ENCODE results near the gene GID8.

GID8 gene

DNA sequence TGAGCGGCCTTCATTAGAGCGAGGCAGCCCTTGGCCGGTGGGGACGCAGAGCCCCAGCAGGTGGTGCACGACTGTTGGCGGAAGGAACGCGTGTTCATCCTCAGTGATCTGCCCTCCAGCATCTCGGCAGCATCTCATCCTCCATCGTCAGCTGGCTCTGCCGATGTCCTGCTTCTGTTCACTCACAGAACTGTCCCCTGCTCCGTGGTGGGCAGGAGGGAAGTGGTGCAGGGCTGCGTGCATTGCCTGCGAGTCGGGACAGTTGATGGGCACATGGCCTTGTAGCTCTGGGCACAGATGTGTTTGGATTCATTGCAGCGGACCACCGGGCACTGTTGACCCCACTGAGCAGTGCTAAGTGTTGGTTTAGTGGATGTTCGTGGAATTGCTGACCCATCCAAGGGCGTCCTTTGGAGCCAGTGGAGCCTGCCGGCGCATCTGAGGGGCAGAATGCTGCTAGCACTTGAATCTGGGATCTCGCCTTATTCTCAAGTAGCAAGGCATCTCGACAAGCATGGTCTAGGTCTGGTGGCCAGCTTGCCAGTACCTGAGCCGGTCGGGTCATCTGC, 7.9 kb downstream of the GID8 start:
- no peak for DNase-seq

DNA sequence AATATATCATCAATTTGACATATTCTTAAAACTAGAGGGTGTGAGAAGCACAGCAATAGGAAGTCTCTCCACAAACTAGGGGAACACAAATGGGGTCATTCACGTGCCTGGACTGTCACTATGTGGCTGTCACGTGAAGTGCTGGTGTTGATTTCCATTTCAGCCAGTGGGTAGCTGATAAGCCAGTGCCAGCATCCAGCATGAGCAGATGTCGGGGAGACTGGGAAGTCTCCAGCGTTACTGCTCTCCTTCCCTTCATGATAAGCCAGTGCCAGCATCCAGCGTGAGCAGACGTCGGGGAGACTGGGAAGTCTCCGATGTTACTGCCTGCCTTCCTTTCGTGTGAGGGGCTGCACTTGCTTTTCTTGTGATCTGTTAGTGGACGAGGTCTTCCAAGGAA, 9.0 kb downstream of the GID8 start:
- no peak for DNase-seq

DNA sequence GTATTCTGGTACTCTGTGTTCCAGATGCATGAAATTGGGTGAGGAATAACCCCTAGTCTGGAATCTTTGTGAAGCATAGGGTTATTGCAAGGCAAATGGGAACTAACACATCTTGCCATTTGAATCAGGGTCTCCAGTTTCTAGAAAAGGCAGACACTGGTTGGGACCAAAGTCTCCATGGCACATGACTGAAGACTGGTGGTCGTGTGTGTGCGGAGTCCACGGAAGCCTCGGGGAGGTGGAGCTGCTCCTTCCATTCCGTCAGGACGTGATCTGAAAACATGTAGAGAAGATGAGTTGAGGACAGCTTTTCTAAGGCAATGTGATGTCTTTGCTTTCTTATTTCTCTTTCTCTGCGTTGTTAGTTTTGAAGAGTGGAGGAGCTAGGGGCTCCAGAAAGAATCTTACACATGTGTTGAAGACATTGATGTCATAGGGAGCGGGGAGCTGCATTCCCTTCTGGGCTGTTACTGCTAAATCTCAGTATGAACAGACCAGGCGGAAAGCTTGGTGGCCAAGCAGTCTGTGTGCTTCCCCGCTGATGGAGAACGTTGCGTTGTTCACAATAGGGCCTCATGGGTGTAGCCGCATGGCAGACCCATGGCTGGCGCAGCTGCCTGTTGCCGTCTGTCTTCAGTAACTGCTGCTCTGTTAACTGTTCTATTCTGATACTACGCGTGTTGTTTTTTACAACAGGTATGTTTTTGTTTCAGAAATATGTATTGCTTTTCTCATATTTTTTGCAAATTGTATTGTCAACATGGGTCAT, 9.8 kb downstream of the GID8 start:
- no peak for DNase-seq

DNA sequence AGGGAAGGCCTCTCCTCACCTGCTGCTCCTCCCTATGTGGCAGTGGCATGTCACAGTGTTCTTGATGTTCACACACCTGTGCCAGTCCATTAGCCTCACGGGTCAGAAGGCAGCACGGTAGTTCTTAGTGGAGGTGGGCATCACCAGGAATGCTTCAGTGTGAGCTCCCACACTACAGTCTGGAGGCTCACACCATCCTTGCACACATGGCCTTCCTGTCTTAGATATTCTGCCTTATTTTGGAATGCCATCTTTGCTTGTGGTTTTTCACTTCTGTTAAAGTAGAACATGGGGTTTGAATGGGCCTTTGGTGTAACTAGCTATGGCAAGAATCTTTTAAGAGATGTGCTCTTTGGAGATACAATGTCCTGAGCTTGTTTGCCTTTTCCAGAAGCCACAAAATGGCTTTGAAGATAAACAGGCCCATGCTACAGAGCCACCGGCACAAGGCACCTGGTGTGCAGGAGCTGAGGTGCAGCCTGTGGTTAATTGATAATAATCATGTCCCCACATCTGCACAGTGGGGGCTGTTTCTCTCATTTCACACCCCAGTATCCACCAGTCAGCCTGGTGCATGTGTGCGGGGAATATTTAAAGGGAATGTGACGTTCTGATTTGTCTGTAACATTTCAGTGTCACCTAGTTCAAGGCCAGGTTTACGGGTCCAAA, 11.3 kb downstream of the GID8 start:
- no peak for DNase-seq

DNA sequence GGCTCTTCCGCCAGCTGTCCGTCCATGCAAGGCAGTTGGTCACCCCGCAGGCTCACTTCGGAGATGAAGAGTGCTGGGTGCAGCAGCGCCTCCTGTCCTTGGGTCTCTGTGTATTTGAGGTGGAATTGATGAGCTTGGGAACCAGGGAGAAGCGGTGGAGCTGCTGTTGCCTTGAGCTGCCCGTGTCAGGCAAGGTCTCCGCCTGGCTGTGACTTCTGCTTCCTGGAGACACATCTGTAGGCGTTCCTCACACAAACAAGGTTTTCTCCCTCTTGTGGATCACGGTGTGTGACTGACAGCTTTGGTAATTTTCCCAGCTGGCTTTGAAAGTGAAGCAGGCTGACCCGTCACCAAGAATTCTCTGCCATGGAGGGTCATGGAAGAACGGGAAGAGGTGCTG, 12.0 kb downstream of the GID8 start:
- DNase-seq = no peak

DNA sequence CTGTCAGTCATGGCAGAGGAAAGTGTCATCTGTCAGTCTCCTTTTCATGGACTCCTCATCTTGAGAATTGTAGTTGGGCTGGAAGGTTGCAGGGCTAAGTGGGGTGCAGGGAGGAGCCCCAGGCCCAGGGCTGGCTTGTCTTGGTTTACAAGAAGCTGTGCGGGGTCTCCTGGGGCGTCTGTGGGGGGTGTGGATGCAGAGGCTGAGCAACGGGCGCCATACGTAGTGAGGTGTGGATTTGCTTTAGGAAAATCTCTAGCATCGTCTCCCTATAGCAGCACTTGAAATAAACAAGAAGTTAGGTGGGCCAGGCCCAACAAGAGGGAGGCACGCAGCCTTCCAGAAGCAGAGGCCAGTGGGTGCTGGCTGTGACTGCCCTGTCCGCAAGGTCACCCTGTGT, 12.8 kb downstream of the GID8 start:
- no peak for DNase-seq

DNA sequence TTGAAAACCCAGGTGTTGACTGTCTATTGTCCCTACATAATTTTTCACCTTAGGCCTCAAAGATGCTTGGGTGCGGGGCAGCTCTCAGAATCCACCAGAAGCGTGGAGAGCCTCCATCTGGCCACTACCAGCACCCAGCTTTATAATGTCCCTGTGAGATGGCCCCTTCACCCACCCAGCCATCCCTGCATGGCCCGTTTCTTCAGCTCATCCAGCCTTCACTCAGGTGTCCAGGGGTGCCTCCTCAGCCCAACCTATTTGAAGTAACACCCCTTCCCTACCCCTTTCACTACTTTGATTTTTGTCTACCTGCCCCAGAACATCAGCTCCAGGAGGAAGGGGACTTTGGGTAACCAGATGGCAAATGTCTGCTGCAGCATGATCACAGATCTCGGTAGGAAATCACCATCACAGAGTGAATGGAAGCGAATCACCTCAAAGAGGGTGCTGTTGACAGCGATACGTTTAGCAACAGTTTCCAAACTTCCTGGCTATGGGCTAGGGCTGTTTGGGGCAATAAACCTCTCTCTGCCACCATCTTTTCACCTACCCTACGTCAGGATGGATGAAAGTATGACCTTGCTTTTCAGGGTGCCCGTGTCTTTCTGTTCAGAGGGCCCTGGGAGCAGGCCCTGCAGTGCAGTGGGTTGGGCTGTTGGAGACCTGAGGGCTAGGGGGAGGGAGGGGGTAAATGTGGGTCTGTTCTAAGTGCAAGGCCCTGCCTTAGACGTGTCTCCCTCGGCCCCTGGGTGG, 13.4 kb downstream of the GID8 start:
- no peak for DNase-seq

DNA sequence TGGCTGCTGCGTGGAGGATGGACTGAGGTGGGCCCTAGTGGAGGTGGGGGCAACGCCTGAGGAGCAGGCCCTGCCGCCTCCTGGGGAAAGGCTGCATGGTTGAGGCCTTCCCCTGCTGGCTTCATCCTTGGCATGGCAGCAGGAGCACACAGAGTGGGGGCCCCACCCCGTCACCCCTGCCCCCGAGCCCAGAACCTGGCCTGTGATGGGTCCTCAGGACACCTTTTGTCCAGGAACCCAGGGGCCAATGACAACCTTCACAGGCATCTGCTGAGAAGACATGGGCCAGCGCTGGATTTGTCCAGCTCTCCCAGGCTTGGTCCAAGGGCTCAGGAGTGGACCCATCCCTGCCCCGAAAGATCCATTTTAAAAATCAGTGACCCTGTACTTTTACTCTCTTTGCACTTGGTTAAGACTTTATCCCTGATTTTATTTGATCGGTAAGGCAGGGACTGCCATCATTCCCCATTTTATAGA, 14.0 kb downstream of the GID8 start:
- no peak for DNase-seq

DNA sequence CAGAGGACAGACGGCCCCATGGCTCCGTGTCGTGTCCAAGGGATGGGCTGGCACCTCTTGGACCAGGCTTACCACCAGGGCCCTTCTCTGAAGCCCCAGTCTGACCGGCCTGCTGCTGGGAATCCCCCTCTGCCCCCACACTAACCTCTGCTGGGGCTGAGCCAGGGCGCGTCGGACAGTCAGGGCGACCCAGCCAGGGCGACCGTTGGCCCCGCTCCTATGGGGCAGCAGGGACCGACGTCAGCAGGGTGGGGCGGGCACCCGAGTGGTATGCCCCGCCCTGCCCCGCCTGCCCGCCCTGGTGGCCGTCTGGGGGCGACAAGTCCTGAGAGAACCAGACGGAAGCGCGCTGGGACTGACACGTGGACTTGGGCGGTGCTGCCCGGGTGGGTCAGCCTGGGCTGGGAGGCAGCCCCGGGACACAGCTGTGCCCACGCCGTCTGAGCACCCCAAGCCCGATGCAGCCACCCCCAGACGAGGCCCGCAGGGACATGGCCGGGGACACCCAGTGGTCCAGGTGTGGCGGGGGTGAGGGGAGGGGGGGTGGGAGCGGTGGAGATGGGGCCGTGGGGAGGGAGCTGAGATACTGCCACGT, 14.5 kb downstream of the GID8 start, which contains the start of gene SLC17A9:
TSS of gene SLC17A9 (plus strand) at position 337 of the 595 bp plus-strand sequence. CDS start at position 459, 122 bp downstream.
- DNase-seq = no peak

DNA sequence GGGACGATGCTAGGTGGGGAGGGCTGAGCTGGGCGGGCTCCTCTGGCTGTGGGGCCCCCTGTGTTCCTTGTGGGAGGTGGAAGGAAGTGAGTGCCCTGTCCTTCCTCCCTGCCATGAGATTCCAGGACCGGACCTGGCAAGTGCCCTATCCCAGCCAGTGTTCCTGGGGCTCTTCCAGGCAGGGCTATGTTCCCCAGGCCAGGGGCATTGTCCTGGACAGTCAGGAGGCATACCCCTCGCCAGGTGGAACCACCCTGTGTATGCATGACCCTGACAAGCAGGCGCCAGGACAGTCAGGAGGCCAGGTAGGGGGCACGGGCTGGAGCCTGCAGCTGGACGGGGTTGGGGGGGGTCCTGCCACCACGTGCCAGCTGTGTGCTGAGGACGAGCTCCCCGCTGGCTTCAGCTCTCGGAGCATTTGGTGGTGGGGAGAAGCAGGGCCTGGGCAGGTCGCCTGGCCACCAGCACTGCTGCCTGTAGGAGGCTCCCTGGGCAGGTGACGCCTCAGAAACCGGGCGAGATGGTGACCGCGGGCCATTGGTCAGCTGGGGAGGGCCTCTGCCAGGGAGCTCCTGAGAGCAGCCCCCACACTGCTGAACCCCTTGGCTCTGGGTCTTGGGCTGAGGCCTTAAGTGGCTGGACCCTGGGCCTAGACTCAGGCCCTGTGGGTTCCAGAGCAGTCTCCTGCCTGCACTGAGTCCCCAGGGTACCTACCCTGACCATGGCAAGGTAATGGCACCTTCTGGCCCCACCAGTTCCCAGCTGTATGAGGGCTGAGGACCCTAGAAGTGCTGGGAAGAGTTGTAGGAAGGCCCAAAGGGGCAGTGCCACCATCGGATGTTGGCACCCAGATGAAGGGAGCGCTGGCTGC, 15.3 kb downstream of the GID8 start:
- no peak for DNase-seq

DNA sequence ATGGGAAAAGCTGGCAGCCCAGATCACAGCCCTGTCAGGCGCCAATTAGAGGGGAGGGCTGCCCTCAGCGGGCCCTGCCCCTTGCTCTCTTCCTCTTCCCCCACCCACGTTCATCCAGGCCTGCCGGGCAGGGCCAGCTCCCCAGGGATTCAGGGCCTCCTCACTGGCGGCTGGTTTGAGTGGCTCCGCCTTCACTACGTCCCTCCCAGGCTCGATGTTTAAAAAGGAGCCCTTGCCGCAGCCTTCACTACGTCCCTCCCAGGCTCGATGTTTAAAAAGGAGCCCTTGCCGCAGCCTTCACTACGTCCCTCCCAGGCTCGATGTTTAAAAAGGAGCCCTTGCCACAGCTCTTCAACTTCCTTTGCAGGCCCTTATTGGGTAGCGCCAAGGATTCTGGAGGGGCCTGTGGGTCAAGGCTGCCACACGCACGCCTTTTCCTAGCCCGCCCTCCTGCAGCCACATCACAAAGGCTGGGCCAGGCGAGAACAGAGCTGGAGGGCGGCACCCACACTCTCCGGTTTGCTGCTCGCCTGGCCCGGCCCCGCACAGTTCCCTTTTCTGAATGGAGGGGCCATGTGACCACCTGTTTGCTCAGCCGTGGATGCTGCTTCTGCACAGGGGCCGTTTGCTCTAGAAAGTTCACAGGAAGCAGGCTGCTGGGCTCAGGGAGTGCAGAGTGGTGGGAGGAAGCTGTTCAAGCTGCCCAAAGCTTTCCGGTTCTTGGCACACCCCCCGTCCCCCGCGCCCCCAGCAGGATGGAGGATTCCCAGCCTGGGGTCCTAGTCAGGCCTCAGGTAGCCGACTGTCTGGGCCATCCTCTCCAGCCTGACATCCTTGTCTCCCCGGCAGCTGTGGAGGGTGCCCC, 16.1 kb downstream of the GID8 start:
- peak; percentile 76 for DNase-seq

DNA sequence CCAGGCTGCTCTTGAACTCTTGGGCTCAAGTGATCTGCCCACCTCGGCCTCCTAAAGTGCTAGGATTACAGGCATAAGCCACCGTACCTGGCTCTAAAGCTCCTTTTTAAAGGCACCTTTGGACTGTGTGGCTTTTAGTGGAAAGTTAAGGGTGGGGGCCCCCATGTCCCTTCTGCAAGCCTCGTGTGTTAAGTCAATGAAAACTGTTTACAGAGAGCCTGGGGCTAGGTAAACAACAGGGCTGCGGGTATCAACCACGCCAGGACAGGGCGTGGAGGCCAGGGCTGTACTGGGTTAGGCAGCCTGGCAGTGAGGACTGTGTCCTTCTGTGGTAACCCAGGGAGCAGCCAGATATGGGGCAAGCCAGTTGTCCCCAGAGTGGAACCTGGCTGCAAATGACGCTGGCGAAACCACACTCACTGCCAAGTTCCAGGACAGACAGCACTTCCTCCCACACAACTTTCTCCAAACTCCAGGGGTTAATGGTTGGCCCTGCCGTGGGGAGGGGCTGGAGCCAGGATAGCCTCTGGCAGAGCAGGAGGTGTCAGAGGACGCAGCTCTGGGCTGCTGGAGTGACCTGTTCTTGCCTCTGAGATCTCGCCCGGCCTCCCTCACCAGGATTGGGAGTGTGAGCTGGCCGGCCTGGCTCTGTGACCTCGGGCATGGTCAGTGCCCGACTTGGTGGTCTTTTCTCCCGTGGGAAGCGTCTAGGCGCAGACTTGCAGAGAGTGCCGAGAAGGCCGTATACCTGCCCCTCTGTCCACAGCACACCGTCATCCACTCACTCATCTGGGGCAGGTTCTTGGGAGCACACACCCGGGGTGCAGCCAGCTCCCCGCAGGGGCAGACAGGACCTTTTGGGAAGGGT, 17.8 kb downstream of the GID8 start:
- no peak for DNase-seq

DNA sequence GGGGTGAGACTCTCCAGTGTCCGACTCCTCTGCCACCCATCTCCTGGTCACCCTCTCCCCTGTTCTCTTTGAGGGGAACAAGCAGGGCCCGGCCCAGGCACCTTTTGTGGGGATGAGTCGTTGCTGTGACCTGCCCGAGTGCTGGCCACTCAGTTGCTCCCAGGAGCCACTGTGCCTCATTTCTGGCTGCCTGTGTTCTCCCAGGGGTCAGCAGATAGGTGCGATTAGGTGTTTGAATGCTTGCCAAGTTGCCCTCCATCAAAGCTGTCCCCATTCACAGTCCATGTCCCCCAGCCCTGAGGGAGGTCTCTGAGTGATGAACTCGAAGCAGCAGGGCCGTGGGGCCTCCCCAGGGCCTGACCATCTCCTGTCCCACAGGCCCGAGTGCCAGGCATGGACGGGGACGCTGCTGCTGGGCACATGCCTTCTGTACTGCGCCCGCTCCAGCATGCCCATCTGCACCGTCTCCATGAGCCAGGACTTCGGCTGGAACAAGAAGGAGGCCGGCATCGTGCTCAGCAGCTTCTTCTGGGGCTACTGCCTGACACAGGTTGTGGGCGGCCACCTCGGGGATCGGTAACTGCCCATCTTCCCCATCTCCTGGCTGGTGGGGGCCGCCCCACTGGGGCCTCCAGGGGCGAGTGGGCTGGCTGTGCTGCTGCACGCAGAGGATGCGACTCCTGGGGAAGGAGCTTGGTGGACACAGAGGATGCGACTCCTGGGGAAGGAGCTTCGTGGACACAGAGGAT, 18.6 kb downstream of the GID8 start:
- DNase-seq = no peak

DNA sequence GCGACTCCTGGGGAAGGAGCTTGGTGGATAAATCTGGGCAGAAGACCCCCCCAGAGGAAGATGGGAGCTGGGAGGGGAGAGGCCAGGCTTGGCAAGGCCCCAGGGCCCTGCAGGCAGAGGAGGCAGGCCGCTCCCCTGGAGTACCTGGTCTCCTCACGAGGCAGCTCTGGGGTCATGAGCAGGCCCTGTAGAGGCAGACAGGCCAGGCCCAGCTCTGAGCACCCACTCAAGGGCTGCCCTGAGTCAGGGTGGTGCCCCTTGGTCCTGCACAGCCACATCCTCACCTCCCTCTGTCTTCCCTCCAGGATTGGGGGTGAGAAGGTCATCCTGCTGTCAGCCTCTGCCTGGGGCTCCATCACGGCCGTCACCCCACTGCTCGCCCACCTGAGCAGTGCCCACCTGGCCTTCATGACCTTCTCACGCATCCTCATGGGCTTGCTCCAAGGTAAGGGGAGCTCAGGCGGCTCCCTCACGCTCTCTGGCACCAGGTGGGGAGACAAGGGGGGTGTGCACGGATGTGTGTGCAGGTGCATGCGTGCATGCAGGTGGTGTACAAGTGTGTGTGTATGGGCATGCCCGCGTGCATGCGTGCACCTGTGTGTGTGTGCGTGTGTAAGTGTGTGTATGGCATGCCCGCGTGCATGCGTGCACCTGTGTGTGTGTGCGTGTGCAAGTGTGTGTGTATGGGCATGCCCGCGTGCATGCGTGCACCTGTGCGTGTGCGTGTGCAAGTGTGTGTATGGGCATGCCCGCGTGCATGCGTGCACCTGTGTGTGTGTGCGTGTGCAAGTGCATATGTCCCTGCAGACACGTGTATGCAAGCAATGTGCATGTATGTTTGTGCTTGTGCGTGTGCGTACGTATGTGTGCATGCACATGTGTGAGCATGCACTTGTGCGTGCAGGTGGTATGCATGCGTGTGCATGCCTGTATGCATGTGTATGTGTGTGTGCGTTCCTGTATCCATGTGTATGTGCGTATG, 19.5 kb downstream of the GID8 start:
- DNase-seq = no peak

DNA sequence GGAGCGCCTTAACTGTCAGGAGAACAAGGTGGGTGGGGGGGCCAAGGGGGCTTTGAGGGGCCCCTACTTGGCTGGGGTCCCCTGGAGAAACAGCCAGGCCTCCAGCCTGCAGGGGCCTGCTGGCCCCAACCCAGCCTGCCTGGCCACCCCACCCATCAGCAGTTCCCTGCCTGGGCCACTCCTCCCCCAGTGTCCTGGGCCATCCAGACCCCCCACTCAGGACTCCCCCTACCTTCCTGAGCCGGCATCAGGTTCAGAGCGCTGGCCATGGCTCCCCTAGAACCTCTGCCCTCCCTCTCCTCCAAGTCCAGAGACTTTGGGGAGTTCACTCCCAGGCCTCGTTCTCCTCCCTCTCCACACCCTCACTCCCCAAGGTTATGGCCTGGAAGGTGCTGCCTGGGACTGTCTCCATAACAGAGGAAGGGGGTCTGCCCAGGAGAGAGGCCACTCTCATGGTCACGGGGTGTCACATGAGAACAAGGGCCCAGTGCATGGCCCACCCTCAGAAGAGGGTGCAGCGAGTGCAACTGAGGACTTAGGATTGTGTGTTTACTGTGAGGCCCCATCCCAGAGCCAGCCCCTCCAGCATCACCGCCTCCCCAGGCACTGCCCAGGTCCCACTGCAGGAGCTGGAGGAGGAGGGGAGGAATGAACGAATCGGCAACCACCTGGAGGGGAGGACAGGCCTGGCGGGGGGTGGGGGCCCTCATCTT, 20.6 kb downstream of the GID8 start:
- DNase-seq = no peak

DNA sequence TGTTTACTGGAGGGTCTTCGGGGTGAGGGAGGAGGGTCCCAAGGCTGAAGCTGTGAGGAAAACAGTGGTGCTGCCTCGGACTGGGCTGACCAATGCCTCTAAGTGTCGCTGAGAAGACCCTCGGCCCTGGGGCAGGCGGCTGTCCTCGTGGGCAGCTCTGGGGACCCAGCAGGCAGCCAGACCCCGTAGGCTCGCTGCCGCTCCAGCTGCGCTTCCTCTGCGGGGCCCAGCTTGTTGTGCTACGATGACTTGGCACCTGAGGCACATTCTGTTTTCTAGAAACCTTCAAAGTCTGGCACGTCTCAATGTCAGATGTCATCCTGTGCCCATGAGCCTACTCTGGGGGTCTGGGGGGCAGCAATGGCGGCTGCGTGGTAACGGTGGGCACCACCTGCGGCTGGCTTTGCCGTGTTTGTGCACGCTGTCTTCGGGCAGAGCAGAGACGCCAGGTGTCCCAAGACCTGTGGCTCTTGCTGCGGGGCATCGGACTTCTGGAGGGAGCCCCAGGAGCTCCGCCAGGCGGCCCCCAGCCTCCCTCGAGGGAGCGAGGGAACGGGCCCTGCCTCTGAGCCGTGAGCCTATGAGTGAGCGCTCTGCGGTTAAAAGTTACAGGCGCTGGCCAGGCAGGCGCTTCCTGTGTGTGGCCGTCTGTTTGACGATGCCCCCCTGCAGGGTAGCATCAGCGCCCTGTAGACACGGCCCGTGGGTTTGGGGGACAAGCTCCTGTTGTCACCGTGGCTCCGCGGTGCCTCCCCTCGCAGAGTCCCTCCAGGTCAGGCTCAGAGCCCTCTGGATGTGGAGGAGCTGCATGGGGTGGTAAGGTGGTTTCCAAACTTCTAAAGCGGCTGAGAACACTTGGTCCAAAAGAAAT, 21.4 kb downstream of the GID8 start:
- DNase-seq = no peak
